HepG2 (cell line): ENCODE results near the gene TMEM38A. TPM values are rescaled to one million over a fixed set of nuclear protein-coding genes. Genes with fewer than 3 reads are reported as not detected.

ENCODE experiments used
- ATAC-seq: fragments of 200-7000 bp; cut with Tn5 transposase; 3 replicates; pipeline ENCODE4 v1.9.1; 2020; ENCODE audit warnings: mild to moderate bottlenecking, moderate library complexity
- BruUV-seq: library from RNA; stranded (reverse); fragments of 400-500 nt; replicated peaks from 2 replicates; lab custom pipeline; 2021; lab: Mats Ljungman, UMichigan
- CTCF ChIA-PET: fragments of 300-600 bp; formaldehyde crosslinking; extraction: SDS; loops from one replicate; lab custom pipeline; 2021; ENCODE audit warnings: low total read pairs, inconsistent platforms, low intra/inter-chr PET ratio; lab: Yijun Ruan, JAX
- POLR2A ChIA-PET: fragments of 350-600 bp; sonication (Branson Sonifier 250); formaldehyde crosslinking; loops from one replicate; lab custom pipeline; 2020; ENCODE audit warnings: antibody characterized with exemption, inconsistent platforms; lab: Yijun Ruan, JAX
- DNase-seq: peaks from one replicate; pipeline ENCODE4 v3.0.0-alpha.2; 2015; ENCODE audit warnings: low spot score
- FAIRE-seq: peaks from 3 replicates; lab custom pipeline; 2011; peaks lifted over from hg19 to GRCh38; lab: Jason Lieb, UNC
- H2AFZ ChIP-seq: one replicate; pipeline ENCODE4 v1.6.1; 2011; ENCODE audit warnings: low read length, inconsistent platforms
- H3K27ac ChIP-seq: fragments of 300-600 bp; 3 replicates; pipeline ENCODE4 v1.8.0; 2011; ENCODE audit warnings: mixed run types, mild to moderate bottlenecking, mixed read lengths, low read length, inconsistent platforms; ENCODE audit not compliant: insufficient read depth; ENCODE audit errors: extremely low read length
- H3K27me3 ChIP-seq, 2 experiments: fragments of 200-600 bp in 1 of 2; 2 replicates in 1 of 2; 3 replicates in 1 of 2; pipeline versions ENCODE4 v1.6.0 to v1.8.0; 2011; ENCODE audit warnings: low read length in 2 of 2, mild to moderate bottlenecking in 2 of 2, moderate library complexity in 2 of 2, inconsistent platforms in 1 of 2; ENCODE audit not compliant: insufficient read depth in 2 of 2, control insufficient read depth in 1 of 2
- H3K36me3 ChIP-seq, 2 experiments: fragments of 200-600 bp in 1 of 2; replicated peaks in 1 of 2; 2 replicates in 1 of 2; 3 replicates in 1 of 2; pipeline versions ENCODE4 v1.5.1 to v1.8.0; 2011; ENCODE audit warnings: low read length in 2 of 2, inconsistent platforms in 1 of 2; ENCODE audit not compliant: insufficient read depth in 2 of 2, control insufficient read depth in 1 of 2
- H3K4me1 ChIP-seq: 2 replicates; pipeline ENCODE4 v1.5.1; 2012; ENCODE audit warnings: low read length, inconsistent platforms; ENCODE audit not compliant: insufficient read depth
- H3K4me2 ChIP-seq: 2 replicates; pipeline ENCODE4 v1.6.0; 2011; ENCODE audit warnings: low read depth, low read length, inconsistent platforms
- H3K4me3 ChIP-seq, 3 experiments: fragments of 200-600 bp in 1 of 3; sonication (generic), shearing (Covaris generic) in 1 of 3; replicated peaks in 1 of 3; 2 replicates each; pipeline ENCODE4 v1.5.1; 2011 to 2016; ENCODE audit warnings: low read length in 3 of 3, inconsistent platforms in 2 of 3, low read depth in 2 of 3, mild to moderate bottlenecking in 2 of 3, control low read depth in 1 of 3, mixed read lengths in 1 of 3; ENCODE audit not compliant: insufficient read depth in 1 of 3
- H3K79me2 ChIP-seq: one replicate; pipeline ENCODE4 v1.6.1; 2011; ENCODE audit warnings: low read length, inconsistent platforms; ENCODE audit not compliant: insufficient read depth
- H3K9ac ChIP-seq: 2 replicates; pipeline ENCODE4 v1.6.0; 2011; ENCODE audit warnings: mild to moderate bottlenecking, low read depth, low read length, inconsistent platforms; ENCODE audit not compliant: insufficient read depth
- H3K9me3 ChIP-seq: 2 replicates; pipeline ENCODE4 v1.5.1; 2012; ENCODE audit warnings: mild to moderate bottlenecking, low read length
- H4K20me1 ChIP-seq: 2 replicates; pipeline ENCODE4 v1.6.0; 2011; ENCODE audit warnings: inconsistent platforms, mild to moderate bottlenecking, low read length, moderate library complexity; ENCODE audit not compliant: insufficient read depth
- HMG20A ChIP-seq: IDR thresholded peaks from 2 replicates; pipeline ENCODE4 v1.6.1; 2016; ENCODE audit warnings: borderline replicate concordance
- MIER2 ChIP-seq: IDR thresholded peaks from 2 replicates; pipeline ENCODE4 v1.6.1; 2016; ENCODE audit warnings: missing biosample characterization, missing genetic modification reagents
- REST ChIP-seq, 2 experiments: IDR thresholded peaks; 2 replicates each; pipeline ENCODE4 v1.6.1; 2011 to 2012; ENCODE audit warnings: low read length in 2 of 2, borderline replicate concordance in 1 of 2, low read depth in 1 of 2, mild to moderate bottlenecking in 1 of 2, moderate library complexity in 1 of 2
- WGBS: methylation state at CpG from one replicate; pipeline ENCODE4 v1.1.6; 2017; ENCODE audit warnings: low lambda C conversion rate; 5-methylcytosine and 5-hydroxymethylcytosine counted together
- in situ Hi-C: cut with HindIII; loops from 2 replicates; pipeline ENCODE4 v1.10.0; 2017; ENCODE audit warnings: low pct_unique_long_range_greater_than_20kb; ENCODE audit not compliant: extremely low pct_ligation_motif_present
- intact Hi-C: fragments of 100-400 bp; cut with micrococcal nuclease; formaldehyde crosslinking; loops from one replicate; pipeline ENCODE4 v1.10.0; 2022; ENCODE audit not compliant: unreplicated experiment
- polyA plus RNA-seq, 8 experiments: library from polyadenylated mRNA; depleted of rRNA in 3 of 8; stranded (reverse) in 7 of 8; unstranded in 1 of 8; fragments of >200 nt; fragmentation: Illumina TruSeq in 4 of 8; extraction: Trizol in 4 of 8; gene quantifications; 2 replicates each; pipeline versions ENCODE4 v1.2.1 to v1.2.3, GENCODE V29; 2011 to 2016; ENCODE audit warnings: low read depth in 4 of 8, missing spikeins in 1 of 8, mixed read lengths in 1 of 8; ENCODE audit not compliant: insufficient read depth in 1 of 8
- small RNA-seq, 3 experiments: library from RNA; depleted of rRNA; stranded (forward); fragments of <200 nt; gene quantifications; one replicate each; pipeline ENCODE3, GENCODE V24; 2012; ENCODE audit warnings: low read depth in 2 of 3, low replicate concordance in 1 of 3; ENCODE audit not compliant: insufficient read length in 3 of 3, insufficient read depth in 2 of 3
- total RNA-seq, 5 experiments: library from RNA; depleted of rRNA; stranded (reverse); fragments of >200 nt; fragmentation: Illumina TruSeq; extraction: Trizol; gene quantifications; 2 replicates each; pipeline ENCODE4 v1.2.3, GENCODE V29; 2016; ENCODE audit warnings: low read depth in 1 of 5

Gene TMEM38A
- total and polyA plus RNA-seq, 2 of the 13 experiments (the other 11 are each of a cell fraction or from before 2014, with no cell fraction given), result 4.8 to 6.8 TPM

DNA sequence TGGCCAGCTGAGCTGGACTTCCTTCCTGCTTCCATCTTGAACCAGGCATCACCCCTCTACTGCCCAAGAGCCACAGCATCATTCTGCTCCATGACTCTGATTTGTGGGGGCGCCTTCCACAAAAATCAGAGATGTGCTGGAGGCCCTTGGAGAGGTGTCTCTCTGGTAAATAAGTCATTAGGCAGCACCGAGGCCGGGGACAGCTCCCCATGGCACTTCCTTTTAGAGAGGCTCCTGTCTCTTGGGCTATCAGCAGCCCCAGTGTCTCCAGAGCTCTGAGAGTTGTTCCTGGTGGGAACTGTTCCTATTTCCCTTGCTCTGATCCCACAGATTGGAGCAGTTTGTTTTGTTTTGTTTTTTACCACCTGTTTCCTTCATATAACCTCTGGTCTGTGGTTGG is 78.6 kb downstream of the TMEM38A start:
- TF ChIP-seq REST (IDR thresholded peaks at IDR 0.05; ENCODE audit: borderline replicate concordance in 1 of 2, low read depth in 1 of 2, low read length in 2 of 2), result peak; percentile 41 to 90
- TF ChIP-seq MIER2 (CRISPR knock-in tag), result peak; percentile 89
- TF ChIP-seq HMG20A (CRISPR knock-in tag), result no peak
- Histone ChIP-seq H3K4me2 (no peak overlapping the region), H3K4me1 (0 out of 2 replicates have a peak, but pooled peaks cover 7% of the 10 kb centered on the region), H3K9me3 (no peaks in the 10 kb centered on the region), H2AFZ (no peak overlapping the region), H3K4me3 (no peak overlapping the region), H3K27ac (no peak overlapping the region), H3K36me3 (no peaks in the 10 kb centered on the region), H3K79me2 (no peaks in the 10 kb centered on the region), H4K20me1 (no peaks in the 10 kb centered on the region), H3K27me3 (no peaks in the 10 kb centered on the region), H3K9ac (no peak overlapping the region)
- ChIA-PET CTCF (no interaction called here), POLR2A (no interaction called here)
- WGBS, result 7% methylated on average over 3 of the region's 3 CpGs
- no peak for FAIRE-seq
- intact Hi-C loops (no loop called here), in situ Hi-C loops (no loop called here)
- DNase-seq, result no peak
- ATAC-seq, result no peak
- no TSS peak for BruUV-seq

Small RNAs within 50 kb of the gene (small RNA-seq; reads per million reads assigned to genes)
- gene AC008737.2, result 0 reads per million in 3 experiments

Other genes with a start within 250 kb of the TMEM38A start
- 7.0 and 8.6 TPM in 2 replicates for gene EPS15L1, start 189.2 kb upstream of the TMEM38A start, total RNA-seq (2016; rRNA removed; fragmentation: Illumina TruSeq; extraction: Trizol)
- 14.0 and 16.5 TPM in 2 replicates for gene EPS15L1, start 189.2 kb upstream of the TMEM38A start, polyA plus RNA-seq (2011; rRNA removed)
- gene CALR3, start 165.0 kb upstream of the TMEM38A start, total RNA-seq (2016; rRNA removed; fragmentation: Illumina TruSeq; extraction: Trizol), result not detected in 2 replicates
- not detected in 2 replicates for gene CALR3, start 165.0 kb upstream of the TMEM38A start, polyA plus RNA-seq (2011; rRNA removed)
- gene C19orf44, start 164.7 kb upstream of the TMEM38A start, total RNA-seq (2016; rRNA removed; fragmentation: Illumina TruSeq; extraction: Trizol), result 3.6 and 4.3 TPM in 2 replicates
- gene C19orf44, start 164.7 kb upstream of the TMEM38A start, polyA plus RNA-seq (2011; rRNA removed), result 3.2 and 4.1 TPM in 2 replicates
- 4.3 and 9.1 TPM in 2 replicates for gene CHERP, start 118.7 kb upstream of the TMEM38A start, total RNA-seq (2016; rRNA removed; fragmentation: Illumina TruSeq; extraction: Trizol)
- gene CHERP, start 118.7 kb upstream of the TMEM38A start, polyA plus RNA-seq (2011; rRNA removed), result 5.4 and 5.9 TPM in 2 replicates
- 17.2 and 21.2 TPM in 2 replicates for gene SLC35E1, start 88.7 kb upstream of the TMEM38A start, total RNA-seq (2016; rRNA removed; fragmentation: Illumina TruSeq; extraction: Trizol)
- gene SLC35E1, start 88.7 kb upstream of the TMEM38A start, polyA plus RNA-seq (2011; rRNA removed), result 46.5 and 48.0 TPM in 2 replicates
- 3.3 and 3.8 TPM in 2 replicates for gene MED26, start 32.9 kb upstream of the TMEM38A start, total RNA-seq (2016; rRNA removed; fragmentation: Illumina TruSeq; extraction: Trizol)
- 3.3 and 3.5 TPM in 2 replicates for gene MED26, start 32.9 kb upstream of the TMEM38A start, polyA plus RNA-seq (2011; rRNA removed)
- 67.4 and 74.9 TPM in 2 replicates for gene SMIM7, start 995 bp upstream of the TMEM38A start, total RNA-seq (2016; rRNA removed; fragmentation: Illumina TruSeq; extraction: Trizol)
- gene SMIM7, start 995 bp upstream of the TMEM38A start, polyA plus RNA-seq (2011; rRNA removed), result 54.7 and 55.7 TPM in 2 replicates
- not detected in 2 replicates for gene NWD1, start 58.7 kb downstream of the TMEM38A start, total RNA-seq (2016; rRNA removed; fragmentation: Illumina TruSeq; extraction: Trizol)
- not detected in 2 replicates for gene NWD1, start 58.7 kb downstream of the TMEM38A start, polyA plus RNA-seq (2011; rRNA removed)
- 7.9 and 12.9 TPM in 2 replicates for gene SIN3B, start 168.3 kb downstream of the TMEM38A start, total RNA-seq (2016; rRNA removed; fragmentation: Illumina TruSeq; extraction: Trizol)
- gene SIN3B, start 168.3 kb downstream of the TMEM38A start, polyA plus RNA-seq (2011; rRNA removed), result 25.7 and 35.8 TPM in 2 replicates
- gene F2RL3, start 227.9 kb downstream of the TMEM38A start, total RNA-seq (2016; rRNA removed; fragmentation: Illumina TruSeq; extraction: Trizol), result not detected in 2 replicates
- not detected in 2 replicates for gene F2RL3, start 227.9 kb downstream of the TMEM38A start, polyA plus RNA-seq (2011; rRNA removed)